ENCODE results near the gene NYAP2. TPM values are rescaled to one million over a fixed set of nuclear protein-coding genes. Genes with fewer than 3 reads are reported as not detected.

NYAP2 gene
- total and polyA plus RNA-seq, 10 of the 15 experiments (the other 5 are each of a cell fraction or from before 2014, with no cell fraction given): 0.03 TPM; not detected in 9

GRCh38 chr2:225608136-225608535, 208.6 kb downstream of the NYAP2 start (continued):
- no peak for TF ChIP-seq IRF5 (IDR thresholded peaks at IDR 0.05; ENCODE audit: borderline replicate concordance)

- Histone ChIP-seq H3K36me3 (ENCODE audit: control insufficient read depth in 2 of 2, insufficient read depth in 2 of 2, low read length in 1 of 2) (no peaks in the 10 kb centered on the region), H2AFZ (ENCODE audit: control insufficient read depth, low read depth, low read length) (no peak overlapping the region), H3K9me3 (replicated peaks; ENCODE audit: control insufficient read depth, insufficient read depth, low read length) (no peaks in the 10 kb centered on the region), H3K79me2 (ENCODE audit: control insufficient read depth, insufficient read depth, low read length) (no peaks in the 10 kb centered on the region), H3K4me2 (ENCODE audit: control insufficient read depth, insufficient read depth) (no peak overlapping the region), H3K4me1 (ENCODE audit: control insufficient read depth, insufficient read depth, low read length) (no peaks in the 10 kb centered on the region), H3K27me3 (replicated peaks in 1 of 2; ENCODE audit: control insufficient read depth in 2 of 2, insufficient read depth in 2 of 2, low read length in 1 of 2) (no peaks in the 10 kb centered on the region), H3K4me3 (no peak overlapping the region), H3K9ac (ENCODE audit: control insufficient read depth, insufficient read depth, low read length) (no peak overlapping the region), H4K20me1 (ENCODE audit: control insufficient read depth, insufficient read depth) (no peaks in the 10 kb centered on the region), H3K27ac (ENCODE audit: control insufficient read depth, insufficient read depth) (no peak overlapping the region)
- ChIA-PET POLR2A (no interaction called here), RAD21 (ENCODE audit: unreplicated experiment) (no interaction called here), SMC1A (ENCODE audit: uncharacterized antibody, unreplicated experiment) (no interaction called here), CTCF (no interaction called here)
- TF ChIP-seq SPI1 (IDR thresholded peaks at IDR 0.05; ENCODE audit: borderline replicate concordance, insufficient read depth, low read depth, low read length) (no peak), CREB1 (IDR thresholded peaks at IDR 0.05; ENCODE audit: low read depth) (peak; percentile 31; the same call in 1 of the 2 replicates)
- in situ Hi-C loops (cut with MboI): no loop called here
- intact Hi-C loops (cut with micrococcal nuclease; ENCODE audit: unreplicated experiment): no loop called here
- no TSS peak for BruUV-seq (replicated peaks)
- no peak for FAIRE-seq
- no peak for DNase-seq (ENCODE audit: low read depth, low spot score)
- WGBS (ENCODE audit: insufficient coverage, insufficient replicate concordance, low lambda C conversion rate, missing lambda C conversion rate): 0% methylated on average over 1 of the region's 1 CpG
- ATAC-seq: no peak
These were observed 213.1 kb downstream of the NYAP2 start for GRCh38 chr2:225612636-225613035.

- no peak overlapping the region for H3K4me3 ChIP-seq
- FAIRE-seq (no peak), DNase-seq (ENCODE audit: low read depth, low spot score) (no peak), ATAC-seq (no peak)
- no peak overlapping the region for H2AFZ ChIP-seq (ENCODE audit: control insufficient read depth, low read depth, low read length)
- no peaks in the 10 kb centered on the region for H3K4me1 ChIP-seq (ENCODE audit: control insufficient read depth, insufficient read depth, low read length)
- H3K27ac ChIP-seq (ENCODE audit: control insufficient read depth, insufficient read depth): no peak overlapping the region
- H3K79me2 ChIP-seq (ENCODE audit: control insufficient read depth, insufficient read depth, low read length): no peaks in the 10 kb centered on the region
- no peak overlapping the region for H3K4me2 ChIP-seq (ENCODE audit: control insufficient read depth, insufficient read depth)
- no peaks in the 10 kb centered on the region for H3K9me3 ChIP-seq (replicated peaks; ENCODE audit: control insufficient read depth, insufficient read depth, low read length)
- no peaks in the 10 kb centered on the region for H3K36me3 ChIP-seq (ENCODE audit: control insufficient read depth in 2 of 2, insufficient read depth in 2 of 2, low read length in 1 of 2)
- WGBS (ENCODE audit: insufficient coverage, insufficient replicate concordance, low lambda C conversion rate, missing lambda C conversion rate): 39% methylated on average over 2 of the region's 2 CpGs
- RAD21 ChIA-PET (ENCODE audit: unreplicated experiment): no interaction called here
- in situ Hi-C loops (cut with MboI): no loop called here
- no peaks in the 10 kb centered on the region for H3K27me3 ChIP-seq (replicated peaks in 1 of 2; ENCODE audit: control insufficient read depth in 2 of 2, insufficient read depth in 2 of 2, low read length in 1 of 2)
- SMC1A ChIA-PET (ENCODE audit: uncharacterized antibody, unreplicated experiment): no interaction called here
- H4K20me1 ChIP-seq (ENCODE audit: control insufficient read depth, insufficient read depth): no peaks in the 10 kb centered on the region
- BruUV-seq (replicated peaks): no TSS peak
- CTCF ChIA-PET: interaction anchor here (1.4 kb wide), 1 partner anchor 10 kb away, joined by 3 read pairs; no protein-coding TSS in a partner anchor
- POLR2A ChIA-PET: no interaction called here
- intact Hi-C loops (cut with micrococcal nuclease; ENCODE audit: unreplicated experiment): no loop called here
- no peak overlapping the region for H3K9ac ChIP-seq (ENCODE audit: control insufficient read depth, insufficient read depth, low read length)
- TF ChIP-seq RFX5 (IDR thresholded peaks at IDR 0.05; ENCODE audit: low read depth, low read length): no peak
- TF ChIP-seq RELA (IDR thresholded peaks at IDR 0.05; ENCODE audit: borderline replicate concordance, partially characterized antibody): no peak
- TF ChIP-seq ZNF687 (IDR thresholded peaks at IDR 0.05): no peak
- TF ChIP-seq ZNF217 (IDR thresholded peaks at IDR 0.05): no peak
- no peak for TF ChIP-seq IRF4 (IDR thresholded peaks at IDR 0.05; ENCODE audit: low read depth, low read length)
- no peak for TF ChIP-seq MEF2B (IDR thresholded peaks at IDR 0.05; ENCODE audit: partially characterized antibody, poor library complexity, severe bottlenecking)
- TF ChIP-seq CBX3 (IDR thresholded peaks at IDR 0.05; ENCODE audit: borderline replicate concordance, low read depth): no peak
- TF ChIP-seq POU2F2 (IDR thresholded peaks at IDR 0.05; ENCODE audit: borderline replicate concordance, low read depth, low read length): no peak
These were observed 215.4 kb downstream of the NYAP2 start for GRCh38 chr2:225614915-225615314.

Measured in GM12878 (cell line).